ENCODE measurements around the gene NAAA.
A peak's percentile ranks its signal among the peaks of the same experiment; 100 is the strongest.

NAAA gene

GRCh38 chr4:75898536-75898935, 42.3 kb downstream of the NAAA start:
- TF ChIP-seq ZFX (IDR thresholded peaks at IDR 0.05; ENCODE audit: borderline replicate concordance): no peak
- no peak for TF ChIP-seq CTCF (IDR thresholded peaks at IDR 0.05)
- H3K27ac ChIP-seq: no peak overlapping the region

GRCh38 chr4:75895744-75896314, 45.0 kb downstream of the NAAA start:
- TF ChIP-seq CTCF (IDR thresholded peaks at IDR 0.05): peak; percentile 86
- no peak for TF ChIP-seq ZFX (IDR thresholded peaks at IDR 0.05; ENCODE audit: borderline replicate concordance)

GRCh38 chr4:75892508-75892907, 48.3 kb downstream of the NAAA start:
- H3K27ac ChIP-seq: no peak overlapping the region
- TF ChIP-seq ZFX (IDR thresholded peaks at IDR 0.05; ENCODE audit: borderline replicate concordance) (no peak), CTCF (IDR thresholded peaks at IDR 0.05) (peak; percentile 26; the same call in 1 of the 2 replicates)

More at GRCh38 chr4:75895744-75896314, 45.0 kb downstream of the NAAA start:
- no peak overlapping the region for H3K27ac ChIP-seq

- TF ChIP-seq CTCF (IDR thresholded peaks at IDR 0.05) (no peak), ZFX (IDR thresholded peaks at IDR 0.05; ENCODE audit: borderline replicate concordance) (no peak)
- no peak overlapping the region for H3K27ac ChIP-seq
Observed at GRCh38 chr4:75891611-75892010, 49.2 kb downstream of the NAAA start.

GRCh38 chr4:75889537-75890199, 51.1 kb downstream of the NAAA start:
- no peak overlapping the region for H3K27ac ChIP-seq
- TF ChIP-seq ZFX (IDR thresholded peaks at IDR 0.05; ENCODE audit: borderline replicate concordance) (no peak), CTCF (IDR thresholded peaks at IDR 0.05) (no peak)

GRCh38 chr4:75886104-75886503, 54.7 kb downstream of the NAAA start:
- no peak overlapping the region for H3K27ac ChIP-seq
- TF ChIP-seq CTCF (IDR thresholded peaks at IDR 0.05) (no peak), ZFX (IDR thresholded peaks at IDR 0.05; ENCODE audit: borderline replicate concordance) (no peak)

GRCh38 chr4:75881476-75881875, 59.3 kb downstream of the NAAA start:
- TF ChIP-seq ZFX (IDR thresholded peaks at IDR 0.05; ENCODE audit: borderline replicate concordance): no peak
- no peak for TF ChIP-seq CTCF (IDR thresholded peaks at IDR 0.05)
- H3K27ac ChIP-seq: no peak overlapping the region
